Stimulated activated naive B cell treated with anti-CD40 and anti-IgM and Interleukin-4, amounts not matched to agents 10 μg/mL and 1 μg/mL and 100 μg/mL, for 72 hours (primary cell): ENCODE results near the gene SULT4A1.

ENCODE experiments used
- ATAC-seq, 2 donors: fragments of 150-1000 bp; cut with Tn5 transposase; replicated peaks; 2 replicates each; pipeline ENCODE4 v1.10.0; 2021; ENCODE audit warnings: moderate library complexity in 1 of 2
- DNase-seq: peaks from one replicate; pipeline ENCODE4 v3.0.0; 2021
- H3K27ac Mint-ChIP-seq: one replicate; pipeline ENCODE4 v1.8.0; 2022; ENCODE audit warnings: mild to moderate bottlenecking, mixed read lengths
- H3K27me3 Mint-ChIP-seq, 2 donors: one replicate each; pipeline ENCODE4 v1.8.0; 2022; ENCODE audit warnings: mixed read lengths in 2 of 2
- H3K36me3 Mint-ChIP-seq, 2 donors: one replicate each; pipeline ENCODE4 v1.8.0; 2022; ENCODE audit warnings: mixed read lengths in 2 of 2, mild to moderate bottlenecking in 1 of 2
- H3K4me1 Mint-ChIP-seq, 2 donors: one replicate each; pipeline ENCODE4 v1.8.0; 2022; ENCODE audit warnings: mixed read lengths in 2 of 2, mild to moderate bottlenecking in 1 of 2
- H3K4me3 Mint-ChIP-seq, 2 donors: one replicate each; pipeline ENCODE4 v1.8.0; 2022; ENCODE audit warnings: mild to moderate bottlenecking in 2 of 2, mixed read lengths in 2 of 2, moderate library complexity in 1 of 2
- H3K9me3 Mint-ChIP-seq, 2 donors: one replicate each; pipeline ENCODE4 v1.8.0; 2022; ENCODE audit warnings: mixed read lengths in 2 of 2, mild to moderate bottlenecking in 1 of 2

Gene SULT4A1

GRCh38 chr22:43861529-43861928, 784 bp downstream of the SULT4A1 start:
- peaks cover 72 to 77% of the 10 kb centered on the region in 2 donors for H3K27me3 Mint-ChIP-seq
- H3K36me3 Mint-ChIP-seq: no peaks in the 10 kb centered on the region
- H3K4me1 Mint-ChIP-seq: peaks cover 0 to 4% of the 10 kb centered on the region in 2 donors
- DNase-seq: no peak
- H3K4me3 Mint-ChIP-seq: no peak overlapping the region
- no peak overlapping the region for H3K27ac Mint-ChIP-seq
- no peak for ATAC-seq
- H3K9me3 Mint-ChIP-seq: peaks cover 4 to 10% of the 10 kb centered on the region in 2 donors

GRCh38 chr22:43860831-43861230, 1.5 kb downstream of the SULT4A1 start:
- Mint-ChIP-seq H3K4me1 (peaks cover 0 to 4% of the 10 kb centered on the region in 2 donors), H3K27ac (no peak overlapping the region), H3K36me3 (no peaks in the 10 kb centered on the region), H3K4me3 (no peak overlapping the region), H3K9me3 (peaks cover 5 to 10% of the 10 kb centered on the region in 2 donors), H3K27me3 (peaks cover 66 to 72% of the 10 kb centered on the region in 2 donors)
- ATAC-seq (no peak), DNase-seq (no peak)

- Mint-ChIP-seq H3K27ac (no peak overlapping the region), H3K36me3 (no peaks in the 10 kb centered on the region), H3K4me3 (no peak overlapping the region), H3K9me3 (peaks cover 7 to 10% of the 10 kb centered on the region in 2 donors), H3K4me1 (peaks cover 0 to 4% of the 10 kb centered on the region in 2 donors), H3K27me3 (peaks cover 68 to 71% of the 10 kb centered on the region in 2 donors)
- no peak for ATAC-seq
- no peak for DNase-seq
Measured at GRCh38 chr22:43860126-43860525, 2.2 kb downstream of the SULT4A1 start.

GRCh38 chr22:43859621-43860020, 2.7 kb downstream of the SULT4A1 start:
- peaks cover 0 to 4% of the 10 kb centered on the region in 2 donors for H3K4me1 Mint-ChIP-seq
- no peak overlapping the region for H3K27ac Mint-ChIP-seq
- H3K9me3 Mint-ChIP-seq: peaks cover 7 to 10% of the 10 kb centered on the region in 2 donors
- no peaks in the 10 kb centered on the region for H3K36me3 Mint-ChIP-seq
- no peak overlapping the region for H3K4me3 Mint-ChIP-seq
- ATAC-seq (no peak), DNase-seq (no peak)
- H3K27me3 Mint-ChIP-seq: peaks cover 66 to 68% of the 10 kb centered on the region in 2 donors

- no peak overlapping the region for H3K4me3 Mint-ChIP-seq
- H3K4me1 Mint-ChIP-seq: peaks cover 0 to 4% of the 10 kb centered on the region in 2 donors
- peaks cover 7 to 10% of the 10 kb centered on the region in 2 donors for H3K9me3 Mint-ChIP-seq
- no peak overlapping the region for H3K27ac Mint-ChIP-seq
- H3K36me3 Mint-ChIP-seq: no peaks in the 10 kb centered on the region
- peaks cover 66% of the 10 kb centered on the region in 2 donors for H3K27me3 Mint-ChIP-seq
- ATAC-seq (no peak), DNase-seq (no peak)
Measured at GRCh38 chr22:43859176-43859575, 3.1 kb downstream of the SULT4A1 start.

GRCh38 chr22:43858156-43858895, 4.0 kb downstream of the SULT4A1 start:
- Mint-ChIP-seq H3K27ac (no peak overlapping the region), H3K27me3 (peaks cover 58% of the 10 kb centered on the region in 2 donors), H3K4me1 (peaks cover 0 to 4% of the 10 kb centered on the region in 2 donors), H3K36me3 (no peaks in the 10 kb centered on the region), H3K9me3 (peaks cover 7 to 10% of the 10 kb centered on the region in 2 donors), H3K4me3 (no peak overlapping the region)
- ATAC-seq: no peak
- no peak for DNase-seq

GRCh38 chr22:43857367-43857766, 4.9 kb downstream of the SULT4A1 start:
- Mint-ChIP-seq H3K36me3 (no peaks in the 10 kb centered on the region), H3K9me3 (peaks cover 7 to 10% of the 10 kb centered on the region in 2 donors), H3K4me3 (no peak overlapping the region), H3K27me3 (peaks cover 55 to 56% of the 10 kb centered on the region in 2 donors), H3K4me1 (peaks cover 0 to 5% of the 10 kb centered on the region in 2 donors), H3K27ac (no peak overlapping the region)
- ATAC-seq (no peak), DNase-seq (no peak)

GRCh38 chr22:43855431-43855830, 6.9 kb downstream of the SULT4A1 start:
- Mint-ChIP-seq H3K27me3 (peaks cover 53 to 57% of the 10 kb centered on the region in 2 donors), H3K9me3 (peaks cover 7 to 10% of the 10 kb centered on the region in 2 donors), H3K36me3 (no peaks in the 10 kb centered on the region), H3K4me1 (peaks cover 0 to 5% of the 10 kb centered on the region in 2 donors), H3K27ac (no peak overlapping the region), H3K4me3 (no peak overlapping the region)
- DNase-seq (no peak), ATAC-seq (no peak)

GRCh38 chr22:43854786-43855271, 7.5 kb downstream of the SULT4A1 start:
- ATAC-seq: no peak
- no peak for DNase-seq

GRCh38 chr22:43854121-43854785, 8.1 kb downstream of the SULT4A1 start:
- ATAC-seq (no peak), DNase-seq (no peak)
- Mint-ChIP-seq H3K4me1 (peaks cover 0 to 5% of the 10 kb centered on the region in 2 donors), H3K9me3 (peaks cover 7 to 10% of the 10 kb centered on the region in 2 donors), H3K4me3 (no peak overlapping the region), H3K27ac (no peak overlapping the region), H3K36me3 (no peaks in the 10 kb centered on the region), H3K27me3 (peaks cover 47 to 48% of the 10 kb centered on the region in 2 donors)

More at GRCh38 chr22:43854786-43855271, 7.5 kb downstream of the SULT4A1 start:
- peaks cover 0 to 5% of the 10 kb centered on the region in 2 donors for H3K4me1 Mint-ChIP-seq
- H3K36me3 Mint-ChIP-seq: no peaks in the 10 kb centered on the region
- H3K27me3 Mint-ChIP-seq: peaks cover 47 to 54% of the 10 kb centered on the region in 2 donors
- H3K27ac Mint-ChIP-seq: no peak overlapping the region
- no peak overlapping the region for H3K4me3 Mint-ChIP-seq
- H3K9me3 Mint-ChIP-seq: peaks cover 7 to 10% of the 10 kb centered on the region in 2 donors

- no peak for DNase-seq
- H3K9me3 Mint-ChIP-seq: peaks cover 7 to 10% of the 10 kb centered on the region in 2 donors
- peaks cover 0 to 2% of the 10 kb centered on the region in 2 donors for H3K4me1 Mint-ChIP-seq
- H3K27me3 Mint-ChIP-seq: peaks cover 40 to 41% of the 10 kb centered on the region in 2 donors
- ATAC-seq: no peak
- H3K27ac Mint-ChIP-seq: no peak overlapping the region
- H3K4me3 Mint-ChIP-seq: no peak overlapping the region
- no peaks in the 10 kb centered on the region for H3K36me3 Mint-ChIP-seq
Measured at GRCh38 chr22:43853328-43853931, 8.9 kb downstream of the SULT4A1 start.

- ATAC-seq (no peak), DNase-seq (no peak)
- Mint-ChIP-seq H3K4me1 (peaks cover 0 to 2% of the 10 kb centered on the region in 2 donors), H3K27me3 (peaks cover 38 to 40% of the 10 kb centered on the region in 2 donors), H3K27ac (no peak overlapping the region), H3K9me3 (peaks cover 7 to 10% of the 10 kb centered on the region in 2 donors), H3K36me3 (no peaks in the 10 kb centered on the region), H3K4me3 (no peak overlapping the region)
Measured at GRCh38 chr22:43852573-43853327, 9.6 kb downstream of the SULT4A1 start.

GRCh38 chr22:43851979-43852307, 10.4 kb downstream of the SULT4A1 start:
- no peak overlapping the region for H3K27ac Mint-ChIP-seq

More at GRCh38 chr22:43851979-43852307, 10.4 kb downstream of the SULT4A1 start:
- no peak for DNase-seq
- Mint-ChIP-seq H3K27me3 (peaks cover 34 to 45% of the 10 kb centered on the region in 2 donors), H3K9me3 (peaks cover 3 to 6% of the 10 kb centered on the region in 2 donors), H3K4me3 (no peak overlapping the region), H3K4me1 (peaks cover 0 to 2% of the 10 kb centered on the region in 2 donors), H3K36me3 (no peaks in the 10 kb centered on the region)
- no peak for ATAC-seq
